Measurements from ENCODE around the gene PPP6R3. TPM values are rescaled to one million over a fixed set of nuclear protein-coding genes. Genes with fewer than 3 reads are reported as not detected.
A peak's percentile ranks its signal among the peaks of the same experiment; 100 is the strongest.

PPP6R3 gene
- total RNA-seq, 1 donor from 2014 or later: 121 TPM

DNA sequence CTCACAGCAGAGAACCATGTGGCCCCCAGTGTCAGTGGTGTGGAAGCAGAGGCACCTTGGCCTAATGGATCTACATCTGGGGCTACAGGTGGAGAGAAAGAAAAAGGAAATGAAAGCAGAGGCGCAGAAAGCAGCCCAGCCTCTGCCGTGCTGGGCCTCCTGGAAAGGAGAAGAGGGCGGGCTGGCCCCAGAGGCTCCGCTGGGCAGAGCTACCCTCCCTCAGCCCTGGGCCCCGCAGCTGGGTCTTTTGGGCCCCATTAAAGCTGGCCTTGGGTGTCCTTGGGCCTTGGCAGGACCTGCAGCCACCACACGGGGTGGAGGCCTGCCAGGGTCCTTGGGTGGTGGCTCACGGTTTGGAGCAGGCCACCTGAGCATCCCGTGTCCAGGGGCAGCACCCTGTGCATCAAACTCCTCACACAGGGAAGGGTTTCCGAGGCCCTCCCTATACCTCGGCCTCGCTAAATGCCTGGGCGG, 192.2 kb downstream of the PPP6R3 start:
- ATAC-seq (no peak), DNase-seq (ENCODE audit: low spot score) (no peak)
- intact Hi-C loops (cut with DNase I): no loop called here

GRCh38 chr11:68653486-68654430, 193.2 kb downstream of the PPP6R3 start:
- intact Hi-C loops (cut with DNase I): no loop called here
- no peak for DNase-seq (ENCODE audit: low spot score)

DNA sequence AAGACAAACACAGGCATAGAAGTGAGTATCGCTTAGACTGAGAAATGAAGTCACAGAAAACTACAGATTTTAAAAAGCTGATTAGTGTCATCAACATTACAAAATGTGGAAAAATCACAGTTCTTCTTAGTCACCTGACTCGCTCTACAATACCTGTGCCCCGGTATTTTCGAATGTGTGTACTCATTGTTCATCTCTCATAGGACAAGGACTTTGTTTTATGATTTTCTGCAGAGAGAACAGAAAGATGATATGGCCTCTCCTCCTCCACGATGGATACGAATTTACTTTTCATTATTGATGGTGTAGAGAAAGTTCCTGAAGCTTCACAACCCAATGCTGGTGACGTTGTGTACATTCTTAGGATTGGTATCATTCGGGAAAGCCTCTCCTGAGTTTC, 194.4 kb downstream of the PPP6R3 start:
- DNase-seq (ENCODE audit: low spot score) (no peak), ATAC-seq (no peak)

More at GRCh38 chr11:68653486-68654430, 193.2 kb downstream of the PPP6R3 start:
- ATAC-seq: no peak

GRCh38 chr11:68655406-68655805, 194.9 kb downstream of the PPP6R3 start:
- intact Hi-C loops (cut with DNase I): no loop called here
- DNase-seq (ENCODE audit: low spot score) (no peak), ATAC-seq (no peak)

More for the DNA sequence above, 194.4 kb downstream of the PPP6R3 start:
- intact Hi-C loops (cut with DNase I): no loop called here

GRCh38 chr11:68655806-68656205, 195.3 kb downstream of the PPP6R3 start:
- ATAC-seq: no peak
- DNase-seq (ENCODE audit: low spot score): no peak
- intact Hi-C loops (cut with DNase I): no loop called here

DNA sequence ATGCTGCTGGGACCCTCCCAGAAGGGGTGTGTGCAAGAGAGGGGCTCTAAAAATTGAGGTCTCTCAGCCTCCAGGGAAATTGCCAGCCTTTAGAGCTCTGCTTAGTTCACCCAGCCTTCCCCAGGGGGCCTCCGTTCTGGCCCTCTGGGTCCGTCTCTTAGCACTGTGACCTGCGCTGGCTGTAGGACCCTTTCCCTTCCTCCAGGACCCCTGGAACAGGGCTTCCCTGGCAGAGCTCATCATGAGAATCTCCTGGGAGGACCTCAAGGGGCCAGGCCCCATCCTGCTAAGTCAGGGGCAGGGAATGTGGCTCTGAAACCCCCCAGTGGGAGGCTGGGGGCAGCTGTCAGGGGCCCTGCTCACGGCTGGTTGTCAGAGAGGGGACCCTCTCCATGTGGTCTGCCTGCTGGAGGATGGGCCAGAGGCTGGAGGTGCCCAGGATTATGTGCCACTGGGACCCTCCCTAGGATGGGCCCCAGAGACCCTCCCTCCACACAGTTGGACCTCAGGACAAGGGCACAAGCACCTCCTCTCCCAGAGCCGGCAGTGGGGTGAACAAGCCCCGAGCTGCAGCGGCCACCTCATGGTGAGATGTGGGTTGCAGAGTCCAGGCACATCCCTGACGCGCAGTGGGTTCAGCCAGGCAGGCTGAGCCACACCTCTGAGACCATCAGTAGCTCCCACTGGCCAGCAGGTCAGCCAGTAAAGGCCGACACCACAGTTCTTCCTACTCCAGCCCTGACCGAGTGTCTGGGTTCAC, 196.6 kb downstream of the PPP6R3 start:
- no peak for ATAC-seq
- peak; percentile 48 for DNase-seq (ENCODE audit: low spot score)
- intact Hi-C loops (cut with DNase I): no loop called here

GRCh38 chr11:68658097-68658496, 197.5 kb downstream of the PPP6R3 start:
- DNase-seq (ENCODE audit: low spot score) (no peak), ATAC-seq (no peak)
- intact Hi-C loops (cut with DNase I): no loop called here

GRCh38 chr11:68658661-68659060, 198.1 kb downstream of the PPP6R3 start:
- intact Hi-C loops (cut with DNase I): no loop called here
- ATAC-seq: peak; percentile 88
- peak; percentile 74 for DNase-seq (ENCODE audit: low spot score)

- ATAC-seq (peak; percentile 93), DNase-seq (ENCODE audit: low spot score) (peak; percentile 91)
- intact Hi-C loops (cut with DNase I): no loop called here
Observed at GRCh38 chr11:68659158-68659921, 198.8 kb downstream of the PPP6R3 start.

DNA sequence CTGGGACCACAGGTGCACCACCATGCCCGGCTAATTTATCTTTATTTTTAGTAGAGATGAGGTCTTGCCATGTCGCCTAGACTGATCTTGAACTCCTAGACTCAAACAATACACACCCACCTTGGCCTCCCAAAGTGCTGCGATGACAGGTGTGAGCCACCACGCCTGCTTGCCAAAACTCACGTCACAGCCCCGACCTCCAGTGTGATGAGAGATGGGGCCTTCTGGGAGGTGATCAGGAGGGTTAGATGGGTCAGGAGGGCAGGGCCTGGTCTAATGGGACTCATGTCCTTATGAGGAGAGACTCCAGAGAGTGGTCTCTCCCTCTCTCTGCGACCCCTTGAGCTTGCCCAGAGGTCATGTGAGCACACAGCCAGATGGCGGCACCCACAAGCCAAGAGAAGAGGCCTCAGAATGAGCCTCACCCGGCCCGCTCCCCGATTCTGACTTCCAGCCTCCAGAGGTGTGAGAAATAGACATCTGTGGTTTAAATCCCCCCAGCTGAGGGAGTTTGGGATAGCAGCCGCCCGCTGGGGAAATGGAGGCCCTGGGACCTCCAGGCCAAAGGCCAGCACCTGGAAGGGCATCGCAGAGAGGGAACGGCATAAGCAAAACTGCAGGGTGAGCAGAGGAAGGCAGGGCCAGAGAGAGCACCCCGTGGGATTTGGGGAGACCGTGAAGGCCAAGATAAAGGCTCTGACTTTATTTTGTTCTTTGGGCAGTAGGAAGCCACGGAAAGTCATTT, 199.7 kb downstream of the PPP6R3 start:
- DNase-seq (ENCODE audit: low spot score) (peak; percentile 53), ATAC-seq (no peak)
- intact Hi-C loops (cut with DNase I): no loop called here

GRCh38 chr11:68661014-68661413, 200.5 kb downstream of the PPP6R3 start:
- intact Hi-C loops (cut with DNase I): no loop called here
- DNase-seq (ENCODE audit: low spot score) (peak; percentile 48), ATAC-seq (no peak)

DNA sequence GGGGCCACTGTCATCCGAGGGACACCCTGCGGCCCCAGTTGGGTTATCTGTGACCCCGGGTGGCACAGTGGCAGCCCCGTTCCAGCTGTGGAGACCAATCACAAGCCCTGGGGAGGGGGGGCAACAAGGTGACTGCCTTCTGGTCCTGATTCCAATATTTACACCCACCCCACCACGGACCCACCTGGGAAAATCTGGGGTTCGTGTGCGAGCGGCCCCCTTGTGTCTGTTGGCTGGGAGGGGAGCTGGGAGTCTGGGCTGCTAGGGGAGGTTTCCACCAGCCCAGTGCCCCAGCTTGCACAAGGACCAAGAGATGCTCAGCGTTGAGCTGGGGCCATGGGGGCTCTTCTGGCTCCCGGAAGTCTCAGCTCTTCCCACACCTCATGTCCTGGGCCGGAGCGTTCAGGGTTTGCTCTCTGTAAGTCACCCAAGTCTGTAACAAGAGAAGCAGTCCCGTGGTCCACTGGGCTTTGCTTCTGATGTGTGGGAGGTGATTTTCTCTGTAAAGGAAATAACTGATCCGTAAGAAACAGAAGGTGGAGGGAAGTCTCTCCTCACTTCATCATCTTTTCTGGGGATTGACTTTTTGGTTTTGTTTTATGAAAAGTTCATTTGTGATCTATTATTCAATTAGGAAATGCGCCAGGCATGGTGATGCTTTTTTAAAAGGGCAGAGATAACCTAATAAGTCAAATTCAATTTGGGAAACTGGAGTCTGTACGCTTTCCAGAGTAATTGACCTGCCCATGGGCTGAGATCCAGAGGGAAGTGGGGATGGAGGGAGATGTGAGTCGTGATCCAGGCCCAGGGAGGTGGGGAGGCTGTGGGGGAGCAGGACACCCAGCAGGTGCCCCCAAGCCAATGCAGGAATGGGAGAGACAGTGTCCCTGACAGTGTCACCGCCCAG, 201.4 kb downstream of the PPP6R3 start:
- intact Hi-C loops (cut with DNase I): no loop called here
- ATAC-seq: no peak
- DNase-seq (ENCODE audit: low spot score): peak; percentile 45

DNA sequence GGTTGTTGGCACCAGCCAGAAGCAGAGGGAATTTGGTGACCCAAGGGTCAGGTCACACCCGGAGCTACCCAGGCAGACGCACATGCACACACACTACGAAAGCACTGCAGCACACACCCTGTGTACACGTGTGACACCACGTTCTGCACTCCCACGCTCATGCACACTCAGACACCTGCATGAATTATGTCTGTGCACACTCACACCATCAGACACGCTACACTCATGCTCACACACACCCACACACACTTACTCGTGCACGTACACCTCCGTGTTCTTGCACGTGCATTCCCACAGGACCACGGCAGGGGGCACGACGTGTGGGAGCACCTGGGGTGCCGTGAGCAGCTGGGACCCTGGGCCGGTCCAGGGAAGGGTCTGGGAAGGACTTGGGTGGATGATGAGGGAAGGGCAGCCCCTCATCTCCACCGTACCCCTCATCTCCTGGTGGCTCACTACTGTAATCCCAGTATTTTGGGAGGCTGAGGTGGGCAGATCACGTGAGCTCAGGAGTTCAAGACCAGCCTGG, 203.0 kb downstream of the PPP6R3 start:
- DNase-seq (ENCODE audit: low spot score) (peak; percentile 8), ATAC-seq (no peak)
- intact Hi-C loops (cut with DNase I): no loop called here

- DNase-seq (ENCODE audit: low spot score) (peak; percentile 41), ATAC-seq (no peak)
Observed at GRCh38 chr11:68664141-68664540, 203.6 kb downstream of the PPP6R3 start.

GRCh38 chr11:68664906-68665305, 204.4 kb downstream of the PPP6R3 start:
- DNase-seq (ENCODE audit: low spot score) (peak; percentile 48), ATAC-seq (no peak)
- intact Hi-C loops (cut with DNase I): no loop called here

More at GRCh38 chr11:68664141-68664540, 203.6 kb downstream of the PPP6R3 start:
- intact Hi-C loops (cut with DNase I): no loop called here

Data from sciatic nerve (tissue), 2 donors.